ENCODE measurements around the gene STK4. TPM values are rescaled to one million over a fixed set of nuclear protein-coding genes. Genes with fewer than 3 reads are reported as not detected.

Gene STK4
- total RNA-seq, 1 experiment from 2014 or later = 43.0 TPM

- H3K27me3 Mint-ChIP-seq (ENCODE audit: low read depth) = no peaks in the 10 kb centered on the region
- Histone ChIP-seq H3K23ac (ENCODE audit: insufficient read length, low read depth, low read length) (no peak overlapping the region), H4K8ac (replicated peaks; ENCODE audit: insufficient read length, low read depth, low read length) (no peak overlapping the region), H3K4ac (ENCODE audit: low read depth, low read length) (no peak overlapping the region), H4K5ac (ENCODE audit: insufficient read length, low read depth, low read length) (no peak overlapping the region), H4K20me1 (ENCODE audit: control insufficient read depth, insufficient read depth, insufficient read length) (no peaks in the 10 kb centered on the region), H2BK15ac (ENCODE audit: low read depth, low read length) (no peak overlapping the region), H3K9ac (ENCODE audit: extremely low read depth, insufficient read length, low read length) (no peak overlapping the region), H3K9me3 (ENCODE audit: control insufficient read depth, low read depth, low read length) (no peaks in the 10 kb centered on the region), H3T11ph (ENCODE audit: low read length) (no peak overlapping the region), H3K27me3 (ENCODE audit: insufficient read depth, low read length) (no peaks in the 10 kb centered on the region), H4K91ac (ENCODE audit: insufficient read length, low read depth, low read length) (no peak overlapping the region), H3K14ac (ENCODE audit: insufficient read depth, low read length) (no peak overlapping the region), H3K4me1 (ENCODE audit: insufficient read depth, low read length) (peaks cover 3% of the 10 kb centered on the region; the same call in 1 of the 2 replicates), H3K79me2 (ENCODE audit: insufficient read depth, low read length) (no peaks in the 10 kb centered on the region), H2BK12ac (ENCODE audit: insufficient read length, low read depth, low read length) (no peak overlapping the region), H3K56ac (ENCODE audit: insufficient read length, low read depth, low read length) (no peak overlapping the region), H2BK120ac (ENCODE audit: low read depth, low read length, poor library complexity, severe bottlenecking) (no peak overlapping the region), H2AFZ (ENCODE audit: low read length) (no peak overlapping the region), H3K23me2 (ENCODE audit: insufficient read length, low read depth, low read length, poor library complexity, severe bottlenecking) (no peaks in the 10 kb centered on the region), H3K4me2 (ENCODE audit: insufficient read depth, insufficient read length, low read length) (no peak overlapping the region), H2BK20ac (ENCODE audit: low read depth, low read length, poor library complexity, severe bottlenecking) (no peak overlapping the region), H3K18ac (ENCODE audit: insufficient read length, low read depth, low read length) (no peak overlapping the region), H2AK5ac (ENCODE audit: insufficient read length, low read length) (no peak overlapping the region), H2BK5ac (ENCODE audit: insufficient read length, low read length) (no peak overlapping the region), H3K79me1 (ENCODE audit: insufficient read depth, low read depth, low read length, poor library complexity, severe bottlenecking) (no peaks in the 10 kb centered on the region), H3K27ac (ENCODE audit: insufficient read length, low read depth, low read length) (no peak overlapping the region)
- DNase-seq = no peak
- WGBS (ENCODE audit: extremely low coverage, insufficient read length, low lambda C conversion rate) = no CpG with 5 or more reads among the region's 12 CpGs
- H3K4me1 Mint-ChIP-seq = peaks cover 9 to 15% of the 10 kb centered on the region in 2 experiments
- H3K9me3 Mint-ChIP-seq = no peaks in the 10 kb centered on the region
- TF ChIP-seq CTCF (conservative IDR thresholded peaks at IDR 0.05) = no peak
- peak overlapping the region in 2 of 3 experiments; percentile 57 to 76; a peak in 3 of 7 replicates for H3K27ac Mint-ChIP-seq
- H3K36me3 Mint-ChIP-seq (ENCODE audit: insufficient read depth in 1 of 3, low read depth in 3 of 3) = peaks cover 29 to 78% (median 64%) of the 10 kb centered on the region in 3 experiments; a peak in 6 of 7 replicates
- no peak overlapping the region for H3K4me3 Mint-ChIP-seq
Observed at GRCh38 chr20:44916586-44916985, 49.7 kb upstream of the STK4 start.

Measured in H9 (cell line).